GM12864 (cell line): ENCODE data around the gene LRRTM4.

Source experiments
- DNase-seq: peaks from one replicate; pipeline ENCODE4 v3.0.0-alpha.2; 2011; ENCODE audit warnings: low read depth
- H3K4me3 ChIP-seq: 2 replicates; pipeline ENCODE4 v1.5.1; 2011; ENCODE audit warnings: mild to moderate bottlenecking, low read depth, low read length, control low read depth
- TF ChIP-seq, protein P1 (sequence below): IDR thresholded peaks from 2 replicates; pipeline ENCODE4 v1.5.1; 2011; ENCODE audit warnings: low read depth, mild to moderate bottlenecking, moderate library complexity, low read length, control low read depth, inconsistent platforms; ENCODE audit errors: missing control alignments

LRRTM4 gene

GRCh38 chr2:77397763-77398162 is 124.4 kb downstream of the LRRTM4 start:
- DNase-seq = no peak
- TF ChIP-seq, protein P1, sequence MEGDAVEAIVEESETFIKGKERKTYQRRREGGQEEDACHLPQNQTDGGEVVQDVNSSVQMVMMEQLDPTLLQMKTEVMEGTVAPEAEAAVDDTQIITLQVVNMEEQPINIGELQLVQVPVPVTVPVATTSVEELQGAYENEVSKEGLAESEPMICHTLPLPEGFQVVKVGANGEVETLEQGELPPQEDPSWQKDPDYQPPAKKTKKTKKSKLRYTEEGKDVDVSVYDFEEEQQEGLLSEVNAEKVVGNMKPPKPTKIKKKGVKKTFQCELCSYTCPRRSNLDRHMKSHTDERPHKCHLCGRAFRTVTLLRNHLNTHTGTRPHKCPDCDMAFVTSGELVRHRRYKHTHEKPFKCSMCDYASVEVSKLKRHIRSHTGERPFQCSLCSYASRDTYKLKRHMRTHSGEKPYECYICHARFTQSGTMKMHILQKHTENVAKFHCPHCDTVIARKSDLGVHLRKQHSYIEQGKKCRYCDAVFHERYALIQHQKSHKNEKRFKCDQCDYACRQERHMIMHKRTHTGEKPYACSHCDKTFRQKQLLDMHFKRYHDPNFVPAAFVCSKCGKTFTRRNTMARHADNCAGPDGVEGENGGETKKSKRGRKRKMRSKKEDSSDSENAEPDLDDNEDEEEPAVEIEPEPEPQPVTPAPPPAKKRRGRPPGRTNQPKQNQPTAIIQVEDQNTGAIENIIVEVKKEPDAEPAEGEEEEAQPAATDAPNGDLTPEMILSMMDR = no peak
- H3K4me3 ChIP-seq = no peak overlapping the region

DNA sequence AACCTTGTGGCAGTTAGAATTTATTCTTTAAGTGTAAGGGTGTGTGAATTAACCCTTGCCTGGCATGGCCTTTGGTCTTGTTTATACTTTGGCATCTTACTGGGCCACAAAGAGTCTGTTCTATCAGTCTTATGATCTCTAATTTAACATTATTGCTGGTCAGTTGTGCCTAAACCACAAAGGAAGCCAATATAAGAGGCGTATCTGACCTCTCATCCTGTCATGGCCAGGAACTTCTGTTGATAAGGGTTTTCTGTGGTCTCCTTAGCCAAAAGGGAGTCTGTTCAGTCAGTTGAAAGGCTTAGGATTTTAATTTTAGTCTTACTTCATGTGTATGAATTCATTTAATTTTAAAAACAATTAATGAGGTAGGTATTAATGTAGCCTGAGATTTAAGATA is 127.2 kb downstream of the LRRTM4 start:
- DNase-seq = no peak
- no peak overlapping the region for H3K4me3 ChIP-seq
- TF ChIP-seq, protein P1 = no peak

GRCh38 chr2:77391119-77391518 is 131.1 kb downstream of the LRRTM4 start:
- TF ChIP-seq, protein P1 = no peak
- H3K4me3 ChIP-seq = no peak overlapping the region
- no peak for DNase-seq

DNA sequence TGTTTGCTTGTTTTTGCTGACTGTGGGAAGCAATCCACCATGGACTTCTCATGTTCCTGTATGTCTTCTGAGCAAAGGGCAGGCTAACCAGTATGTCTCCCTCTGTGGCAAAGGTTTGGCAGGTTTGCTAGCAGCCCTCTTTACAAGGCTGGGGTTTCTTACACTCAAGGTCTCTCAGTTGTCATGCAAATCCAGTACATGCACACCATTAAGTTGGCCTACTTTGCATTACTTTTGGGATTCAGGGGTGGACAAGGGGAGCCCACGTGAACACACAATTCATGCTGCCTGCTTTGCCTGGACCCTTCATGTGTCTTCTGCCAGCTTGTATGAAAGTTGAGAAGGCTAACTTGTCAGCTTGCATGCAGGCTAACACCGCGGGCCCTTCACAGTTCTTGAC is 134.9 kb downstream of the LRRTM4 start:
- no peak overlapping the region for H3K4me3 ChIP-seq
- TF ChIP-seq, protein P1 = no peak
- no peak for DNase-seq

DNA sequence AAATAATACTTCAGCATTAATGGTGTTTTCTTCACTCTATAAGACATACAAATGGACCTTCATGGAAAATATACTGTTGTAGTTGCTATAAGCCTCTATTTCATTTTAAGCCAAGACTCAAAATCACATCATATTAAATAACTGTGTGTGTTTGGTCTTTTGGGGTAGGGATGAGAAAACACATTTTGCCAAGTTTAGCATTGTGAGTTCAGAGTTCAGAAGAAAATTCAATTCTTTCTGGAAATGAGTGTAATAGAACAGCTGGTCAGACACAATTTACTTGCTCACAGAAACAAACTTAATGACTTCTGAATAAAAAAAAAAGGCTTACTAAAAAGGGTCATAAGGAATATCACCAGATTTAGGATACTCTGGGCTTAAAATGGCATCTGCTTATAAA is 149.5 kb downstream of the LRRTM4 start:
- TF ChIP-seq, protein P1 = no peak
- DNase-seq = no peak
- H3K4me3 ChIP-seq = no peak overlapping the region

GRCh38 chr2:77370511-77370910 is 151.7 kb downstream of the LRRTM4 start:
- TF ChIP-seq, protein P1 = no peak
- no peak for DNase-seq
- H3K4me3 ChIP-seq = no peak overlapping the region

DNA sequence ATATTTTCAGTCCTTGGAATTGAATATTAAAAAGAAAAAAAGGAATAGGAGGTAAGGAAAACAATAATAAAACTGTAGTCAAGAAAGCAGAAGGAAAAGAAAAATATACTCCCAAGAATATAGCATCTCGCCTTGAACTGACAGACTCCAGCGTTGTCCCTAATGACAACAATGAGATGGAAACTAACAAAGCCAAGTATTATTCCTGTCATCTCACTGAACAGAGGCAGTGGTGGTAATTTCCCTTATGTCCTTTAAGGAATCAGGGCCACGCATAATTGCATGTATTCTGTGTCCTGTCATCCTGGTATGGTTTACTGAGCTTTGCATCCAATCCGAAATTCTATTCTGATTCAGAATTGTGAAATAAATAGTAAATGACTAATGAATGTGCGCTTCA is 158.9 kb downstream of the LRRTM4 start:
- no peak overlapping the region for H3K4me3 ChIP-seq
- TF ChIP-seq, protein P1 = no peak
- DNase-seq = no peak
